ENCODE results near the gene PRKAG2. TPM values are rescaled to one million over a fixed set of nuclear protein-coding genes. Genes with fewer than 3 reads are reported as not detected.
A peak's percentile ranks its signal among the peaks of the same experiment; 100 is the strongest.

Gene PRKAG2
- polyA plus RNA-seq, 1 of the 3 experiments (the other 2 are of a cell fraction), result 51.6 TPM

- H3K27ac ChIP-seq (ENCODE audit: low read depth in 2 of 2, low read length in 1 of 2), result no peak overlapping the region
- TF ChIP-seq SMC3 (IDR thresholded peaks at IDR 0.05; ENCODE audit: low read depth, low read length) (no peak), POLR2AphosphoS5 (IDR thresholded peaks at IDR 0.05; ENCODE audit: low read depth, low read length) (no peak), USF1 (IDR thresholded peaks at IDR 0.05; ENCODE audit: borderline replicate concordance, low read depth) (no peak), RCOR1 (IDR thresholded peaks at IDR 0.05; ENCODE audit: low read length) (no peak), ELF1 (IDR thresholded peaks at IDR 0.05) (no peak)
- peak; percentile 50 for DNase-seq
- no peak overlapping the region for H2AFZ ChIP-seq (ENCODE audit: low read depth)
- H3K9me2 ChIP-seq, result no peaks in the 10 kb centered on the region
- POLR2A ChIA-PET, result no interaction called here
- H3K4me1 ChIP-seq (ENCODE audit: control insufficient read depth in 1 of 2, insufficient read depth in 2 of 2, low read depth in 1 of 2, low read length in 1 of 2), result peaks cover 14 to 15% of the 10 kb centered on the region in 2 experiments; a peak in 3 of 4 replicates
- no peak overlapping the region for H3K9ac ChIP-seq
- 94% methylated on average over 12 of the region's 12 CpGs for WGBS (ENCODE audit: low lambda C conversion rate)
- H3K4me3 ChIP-seq (ENCODE audit: low read depth in 2 of 2, low read length in 1 of 2), result no peak overlapping the region
- no peak overlapping the region for H3K4me2 ChIP-seq
- no peaks in the 10 kb centered on the region for H3K79me2 ChIP-seq (ENCODE audit: insufficient read depth)
- no peaks in the 10 kb centered on the region for H4K20me1 ChIP-seq (ENCODE audit: insufficient read depth)
- no peaks in the 10 kb centered on the region for H3K36me3 ChIP-seq (replicated peaks in 1 of 2; ENCODE audit: control insufficient read depth in 1 of 2, insufficient read depth in 2 of 2, low read length in 1 of 2)
- no peaks in the 10 kb centered on the region for H3F3A ChIP-seq (replicated peaks; ENCODE audit: insufficient read depth)
- no peaks in the 10 kb centered on the region for H3K9me3 ChIP-seq
- no peaks in the 10 kb centered on the region for H3K27me3 ChIP-seq (ENCODE audit: insufficient read depth)
- CTCF ChIA-PET, result interaction anchor here (0.7 to 6.8 kb wide), 5 partner anchors 23 to 96 kb away, joined by 3 to 42 read pairs (median 4); no protein-coding TSS in a partner anchor
Observed at GRCh38 chr7:151722533-151722932, 154.4 kb downstream of the PRKAG2 start.

GRCh38 chr7:151721694-151722093 lies 155.2 kb downstream of the PRKAG2 start:
- 76% methylated on average over 5 of the region's 5 CpGs for WGBS (ENCODE audit: low lambda C conversion rate)
- CTCF ChIA-PET, result interaction anchor here (1.2 to 6.8 kb wide), 2 partner anchors 38 to 89 kb away, joined by 6 to 42 read pairs; no protein-coding TSS in a partner anchor
- POLR2A ChIA-PET, result no interaction called here

GRCh38 chr7:151721236-151721635 lies 155.7 kb downstream of the PRKAG2 start:
- Histone ChIP-seq H3K4me1 (ENCODE audit: control insufficient read depth in 1 of 2, insufficient read depth in 2 of 2, low read depth in 1 of 2, low read length in 1 of 2) (peaks cover 7 to 9% of the 10 kb centered on the region in 2 experiments; a peak in 2 of 4 replicates), H3K4me2 (no peak overlapping the region), H4K20me1 (ENCODE audit: insufficient read depth) (no peaks in the 10 kb centered on the region), H3K9ac (no peak overlapping the region), H3K4me3 (ENCODE audit: low read depth in 2 of 2, low read length in 1 of 2) (no peak overlapping the region), H3K36me3 (replicated peaks in 1 of 2; ENCODE audit: control insufficient read depth in 1 of 2, insufficient read depth in 2 of 2, low read length in 1 of 2) (no peaks in the 10 kb centered on the region), H3K9me2 (no peaks in the 10 kb centered on the region), H3K9me3 (no peaks in the 10 kb centered on the region), H2AFZ (ENCODE audit: low read depth) (no peak overlapping the region), H3F3A (replicated peaks; ENCODE audit: insufficient read depth) (no peaks in the 10 kb centered on the region), H3K79me2 (ENCODE audit: insufficient read depth) (no peaks in the 10 kb centered on the region), H3K27me3 (ENCODE audit: insufficient read depth) (no peaks in the 10 kb centered on the region), H3K27ac (ENCODE audit: low read depth in 2 of 2, low read length in 1 of 2) (no peak overlapping the region)
- no peak for DNase-seq
- 91% methylated on average over 6 of the region's 11 CpGs for WGBS (ENCODE audit: low lambda C conversion rate)
- POLR2A ChIA-PET, result no interaction called here
- CTCF ChIA-PET, result interaction anchor here (0.6 to 6.8 kb wide), 2 partner anchors 38 to 337 kb away, joined by 3 to 42 read pairs; no protein-coding TSS in a partner anchor
- TF ChIP-seq RCOR1 (IDR thresholded peaks at IDR 0.05; ENCODE audit: low read length), result no peak
- TF ChIP-seq RXRA (IDR thresholded peaks at IDR 0.05; ENCODE audit: borderline replicate concordance, low read depth), result no peak
- TF ChIP-seq FOSL2 (IDR thresholded peaks at IDR 0.05; ENCODE audit: borderline replicate concordance, low read depth), result no peak
- no peak for TF ChIP-seq GATA2 (CRISPR knock-in tag; IDR thresholded peaks at IDR 0.05)
- TF ChIP-seq USF1 (IDR thresholded peaks at IDR 0.05; ENCODE audit: borderline replicate concordance, low read depth), result no peak
- TF ChIP-seq REST (IDR thresholded peaks at IDR 0.05; ENCODE audit: low read depth, low read length), result no peak
- TF ChIP-seq CHD2 (IDR thresholded peaks at IDR 0.05; ENCODE audit: low read length, partially characterized antibody), result no peak
- TF ChIP-seq MEF2A (IDR thresholded peaks at IDR 0.05; ENCODE audit: borderline replicate concordance, low read depth), result no peak
- no peak for TF ChIP-seq ELF1 (IDR thresholded peaks at IDR 0.05)

More at GRCh38 chr7:151721694-151722093, 155.2 kb downstream of the PRKAG2 start:
- no peaks in the 10 kb centered on the region for H3K27me3 ChIP-seq (ENCODE audit: insufficient read depth)
- H3K4me3 ChIP-seq (ENCODE audit: low read depth in 2 of 2, low read length in 1 of 2), result no peak overlapping the region
- no peaks in the 10 kb centered on the region for H4K20me1 ChIP-seq (ENCODE audit: insufficient read depth)
- H3K27ac ChIP-seq (ENCODE audit: low read depth in 2 of 2, low read length in 1 of 2), result no peak overlapping the region
- H3K79me2 ChIP-seq (ENCODE audit: insufficient read depth), result no peaks in the 10 kb centered on the region
- no peaks in the 10 kb centered on the region for H3F3A ChIP-seq (replicated peaks; ENCODE audit: insufficient read depth)
- H3K9me3 ChIP-seq, result no peaks in the 10 kb centered on the region
- peak; percentile 89 for DNase-seq
- peaks cover 7 to 9% of the 10 kb centered on the region in 2 experiments; a peak in 2 of 4 replicates for H3K4me1 ChIP-seq (ENCODE audit: control insufficient read depth in 1 of 2, insufficient read depth in 2 of 2, low read depth in 1 of 2, low read length in 1 of 2)
- H3K36me3 ChIP-seq (replicated peaks in 1 of 2; ENCODE audit: control insufficient read depth in 1 of 2, insufficient read depth in 2 of 2, low read length in 1 of 2), result no peaks in the 10 kb centered on the region
- no peak for TF ChIP-seq SIN3A (IDR thresholded peaks at IDR 0.05; ENCODE audit: borderline replicate concordance, low read depth, low read length)
- peak; percentile 32; the same call in 1 of the 2 replicates for TF ChIP-seq GATA2 (CRISPR knock-in tag; IDR thresholded peaks at IDR 0.05)
- H3K9me2 ChIP-seq, result no peaks in the 10 kb centered on the region
- H3K9ac ChIP-seq, result no peak overlapping the region
- no peak overlapping the region for H2AFZ ChIP-seq (ENCODE audit: low read depth)
- no peak overlapping the region for H3K4me2 ChIP-seq
